Natural killer cell (primary cell): ENCODE measurements around the gene MUSTN1. TPM values are rescaled to one million over a fixed set of nuclear protein-coding genes. Genes with fewer than 3 reads are reported as not detected.

Experiments used
- ATAC-seq, 3 donors: fragments of 150-1000 bp in 2 of 3; fragments of 200-7000 bp in 1 of 3; cut with Tn5 transposase; 1 replicate in 1 of 3; 2 replicates in 2 of 3; pipeline ENCODE4 v1.10.0; 2021; ENCODE audit warnings: mild to moderate bottlenecking in 2 of 3, moderate library complexity in 2 of 3
- DNase-seq, 2 donors: peaks; one replicate each; pipeline versions ENCODE4 v3.0.0 to v3.0.0-alpha.2; 2013 to 2021; ENCODE audit warnings: mixed read lengths in 1 of 2
- H3K27ac ChIP-seq: one replicate; pipeline ENCODE4 v1.5.1; 2013; ENCODE audit warnings: mild to moderate bottlenecking, low read length
- H3K27me3 ChIP-seq: one replicate; pipeline ENCODE4 v1.6.1; 2013; ENCODE audit warnings: low read length; ENCODE audit not compliant: control insufficient read depth, insufficient read depth
- H3K36me3 ChIP-seq: one replicate; pipeline ENCODE4 v1.6.1; 2013; ENCODE audit warnings: low read length; ENCODE audit not compliant: control insufficient read depth, insufficient read depth
- H3K4me1 ChIP-seq: one replicate; pipeline ENCODE4 v1.6.1; 2013; ENCODE audit warnings: low read length; ENCODE audit not compliant: control insufficient read depth, insufficient read depth
- H3K4me3 ChIP-seq: one replicate; pipeline ENCODE4 v1.5.1; 2013; ENCODE audit warnings: low read length
- H3K9me3 ChIP-seq: one replicate; pipeline ENCODE4 v1.6.1; 2013; ENCODE audit warnings: low read length; ENCODE audit not compliant: control insufficient read depth, insufficient read depth
- H3K27ac Mint-ChIP-seq, 2 donors: one replicate each; pipeline ENCODE4 v1.8.0; 2022; ENCODE audit warnings: mild to moderate bottlenecking in 2 of 2, mixed read lengths in 2 of 2, moderate library complexity in 1 of 2
- H3K27me3 Mint-ChIP-seq, 2 donors: one replicate each; pipeline ENCODE4 v1.8.0; 2022; ENCODE audit warnings: low read depth in 2 of 2, mixed read lengths in 2 of 2
- H3K36me3 Mint-ChIP-seq: one replicate; pipeline ENCODE4 v1.8.0; 2022; ENCODE audit warnings: mixed read lengths
- H3K4me1 Mint-ChIP-seq, 2 donors: one replicate each; pipeline ENCODE4 v1.8.0; 2022; ENCODE audit warnings: mixed read lengths in 2 of 2
- H3K4me3 Mint-ChIP-seq: one replicate; pipeline ENCODE4 v1.8.0; 2022; ENCODE audit warnings: mild to moderate bottlenecking, moderate library complexity, mixed read lengths
- H3K9me3 Mint-ChIP-seq, 2 donors: one replicate each; pipeline ENCODE4 v1.8.0; 2022; ENCODE audit warnings: mixed read lengths in 2 of 2
- CTCF ChIP-seq: fragments of 200-600 bp; IDR thresholded peaks from one replicate; pipeline ENCODE4 v1.8.0; 2022; ENCODE audit warnings: antibody characterized with exemption
- WGBS: methylation state at CpG from one replicate; pipeline ENCODE4 v1.1.7; 2013; ENCODE audit warnings: missing lambda C conversion rate; ENCODE audit not compliant: insufficient coverage; 5-methylcytosine and 5-hydroxymethylcytosine counted together
- intact Hi-C: fragments of 100-400 bp; cut with micrococcal nuclease; formaldehyde crosslinking; loops from one replicate; pipeline ENCODE4 v1.14.2; 2022
- total RNA-seq, 4 donors: library from RNA; stranded (reverse); fragments of 120-200 nt in 1 of 4; gene quantifications; one replicate each; pipeline versions ENCODE4 v1.2.3 to v1.2.4, GENCODE V29; 2013 to 2022

MUSTN1 gene
- total RNA-seq, 3 donors from 2014 or later (not counting 1 experiment from before 2014, with no cell fraction given): 5.3 to 7.7 (median 6.8) TPM

DNA sequence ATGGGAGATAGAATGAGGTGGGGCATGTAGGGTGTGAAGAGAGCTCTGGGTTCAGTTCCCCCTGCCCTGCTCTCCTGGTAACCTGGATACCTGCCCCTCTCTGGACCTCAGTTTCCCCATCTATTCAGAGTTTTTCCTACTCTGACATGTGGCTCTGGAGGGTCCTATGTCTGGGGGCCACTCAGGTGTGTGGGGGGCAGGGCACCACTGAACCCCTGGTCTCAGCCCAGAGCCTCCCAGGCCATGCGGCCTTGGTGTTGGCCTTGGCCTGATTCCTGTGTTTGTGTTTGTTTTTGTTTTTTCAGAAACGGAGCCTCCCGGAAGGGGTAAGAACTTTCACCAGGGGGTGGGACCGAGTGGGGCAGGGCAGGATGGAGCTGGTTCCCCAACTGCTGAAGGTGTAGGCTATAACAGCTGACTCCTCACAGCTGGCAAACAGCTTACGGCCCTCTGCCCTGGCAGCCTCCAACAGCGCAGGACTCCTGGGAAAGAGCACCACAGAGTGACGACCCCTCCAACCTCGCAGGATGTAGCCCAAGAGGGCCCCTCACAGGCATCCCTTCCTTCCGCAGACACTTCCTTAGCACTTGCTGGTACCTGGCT, 39.4 kb downstream of the MUSTN1 start:
- H3K27me3 Mint-ChIP-seq: no peaks in the 10 kb centered on the region
- DNase-seq (no peak), ATAC-seq (no peak)
- Histone ChIP-seq H3K4me1 (no peaks in the 10 kb centered on the region), H3K27ac (no peak overlapping the region), H3K36me3 (no peaks in the 10 kb centered on the region), H3K9me3 (no peaks in the 10 kb centered on the region), H3K4me3 (no peak overlapping the region), H3K27me3 (no peaks in the 10 kb centered on the region)
- H3K9me3 Mint-ChIP-seq: no peaks in the 10 kb centered on the region
- WGBS: 71% methylated on average over 9 of the region's 9 CpGs
- TF ChIP-seq CTCF: no peak
- peaks cover 0 to 4% of the 10 kb centered on the region in 2 donors for H3K4me1 Mint-ChIP-seq
- no peak overlapping the region for H3K27ac Mint-ChIP-seq
- H3K36me3 Mint-ChIP-seq: no peaks in the 10 kb centered on the region
- H3K4me3 Mint-ChIP-seq: no peak overlapping the region
- intact Hi-C loops: no loop called here

- H3K27ac ChIP-seq: no peak within 1 kb of the TSS
- H3K4me3 Mint-ChIP-seq: no peak within 1 kb of the TSS
- no peak for TF ChIP-seq CTCF
- 87% methylated on average over 10 of the region's 10 CpGs for WGBS
- H3K27me3 Mint-ChIP-seq: no peaks in the 10 kb centered on the region
- intact Hi-C loops: no loop called here
- H3K9me3 ChIP-seq: no peaks in the 10 kb centered on the region
- no peak within 1 kb of the TSS for H3K27ac Mint-ChIP-seq
- H3K9me3 Mint-ChIP-seq: no peaks in the 10 kb centered on the region
- H3K36me3 Mint-ChIP-seq: no peaks in the 10 kb centered on the region
- H3K27me3 ChIP-seq: no peaks in the 10 kb centered on the region
- peaks cover 0 to 4% of the 10 kb centered on the region in 2 donors for H3K4me1 Mint-ChIP-seq
- H3K4me1 ChIP-seq: no peaks in the 10 kb centered on the region
- ATAC-seq: no peak
- no peak for DNase-seq
- H3K4me3 ChIP-seq: no peak within 1 kb of the TSS
- H3K36me3 ChIP-seq: no peaks in the 10 kb centered on the region
These were observed 40.2 kb downstream of the MUSTN1 start, which contains the start of gene ITIH3 for GRCh38 chr3:52794612-52795099. Gene ITIH3, plus strand, starts transcription at chr3:52794796. Its CDS starts 8 bp downstream, at chr3:52794804.

DNA sequence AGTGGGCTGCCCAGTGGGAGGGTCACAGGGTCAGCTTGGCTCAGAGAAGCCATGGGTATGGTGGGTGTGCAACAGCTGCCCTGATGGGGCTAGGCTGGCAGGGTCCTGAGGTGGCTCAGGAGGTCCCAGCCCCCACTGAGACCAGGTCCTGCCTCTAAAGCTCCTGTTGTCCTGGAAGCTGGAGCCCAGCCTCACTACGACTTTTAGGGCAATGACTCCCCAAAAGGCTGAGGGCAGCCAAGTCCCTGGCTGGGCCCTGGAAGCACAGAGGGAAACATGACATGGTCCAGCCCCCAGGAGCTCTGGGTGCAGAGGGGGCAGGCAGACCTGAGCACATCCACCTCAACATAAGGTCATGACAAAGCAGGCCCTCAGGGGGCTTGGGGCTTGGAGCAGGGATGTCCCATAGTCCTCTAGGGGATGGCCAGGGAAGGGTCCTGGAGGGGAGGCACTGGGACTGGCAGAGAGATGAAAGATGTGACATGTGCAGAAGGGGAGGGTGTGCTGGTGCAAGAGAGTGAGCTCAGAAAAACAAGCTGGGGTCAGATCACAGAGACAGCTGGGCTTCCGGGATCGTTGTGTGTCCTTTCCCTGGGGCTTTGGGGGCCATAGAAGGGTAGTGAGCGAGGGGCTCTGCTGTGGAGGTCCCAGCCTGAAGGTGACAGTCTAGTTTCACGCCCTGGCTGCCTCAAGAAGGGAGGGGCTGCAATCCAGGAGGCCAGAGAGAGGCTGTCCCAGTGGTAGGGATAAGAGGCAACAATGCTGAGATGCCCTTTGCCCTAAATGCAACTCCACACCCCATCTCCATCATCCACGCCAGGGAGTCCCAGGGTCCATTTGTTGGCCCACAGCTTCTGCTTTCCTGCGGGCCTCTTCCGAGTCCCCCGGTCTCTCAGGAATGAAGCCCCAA, 40.9 kb downstream of the MUSTN1 start:
- Mint-ChIP-seq H3K4me3 (no peak overlapping the region), H3K9me3 (no peaks in the 10 kb centered on the region), H3K4me1 (peaks cover 0 to 4% of the 10 kb centered on the region in 2 donors), H3K36me3 (no peaks in the 10 kb centered on the region), H3K27ac (no peak overlapping the region), H3K27me3 (no peaks in the 10 kb centered on the region)
- no peaks in the 10 kb centered on the region for H3K9me3 ChIP-seq
- no peaks in the 10 kb centered on the region for H3K4me1 ChIP-seq
- ATAC-seq (no peak), DNase-seq (no peak)
- no peak overlapping the region for H3K4me3 ChIP-seq
- 83% methylated on average over 9 of the region's 9 CpGs for WGBS
- no peak overlapping the region for H3K27ac ChIP-seq
- TF ChIP-seq CTCF: no peak
- intact Hi-C loops: no loop called here
- H3K36me3 ChIP-seq: no peaks in the 10 kb centered on the region
- H3K27me3 ChIP-seq: no peaks in the 10 kb centered on the region
